Body of pancreas (tissue), 4 donors: ENCODE measurements around the gene ZDHHC17.

Source experiments
- POLR2A ChIP-seq, 3 donors: fragments of 450-650 bp; IDR thresholded peaks; one replicate each; pipeline ENCODE4 v1.6.1; 2016; ENCODE audit warnings: antibody characterized with exemption in 3 of 3, mild to moderate bottlenecking in 2 of 3
- TF ChIP-seq, protein P1 (sequence below), 7 experiments: fragments of 450-650 bp in 4 of 7; fragments of 200-600 bp in 3 of 7; sonication (generic) in 3 of 7; IDR thresholded peaks; one replicate each; pipeline ENCODE4 v1.5.1; 2016 to 2019; ENCODE audit warnings: antibody characterized with exemption in 7 of 7

DNA sequence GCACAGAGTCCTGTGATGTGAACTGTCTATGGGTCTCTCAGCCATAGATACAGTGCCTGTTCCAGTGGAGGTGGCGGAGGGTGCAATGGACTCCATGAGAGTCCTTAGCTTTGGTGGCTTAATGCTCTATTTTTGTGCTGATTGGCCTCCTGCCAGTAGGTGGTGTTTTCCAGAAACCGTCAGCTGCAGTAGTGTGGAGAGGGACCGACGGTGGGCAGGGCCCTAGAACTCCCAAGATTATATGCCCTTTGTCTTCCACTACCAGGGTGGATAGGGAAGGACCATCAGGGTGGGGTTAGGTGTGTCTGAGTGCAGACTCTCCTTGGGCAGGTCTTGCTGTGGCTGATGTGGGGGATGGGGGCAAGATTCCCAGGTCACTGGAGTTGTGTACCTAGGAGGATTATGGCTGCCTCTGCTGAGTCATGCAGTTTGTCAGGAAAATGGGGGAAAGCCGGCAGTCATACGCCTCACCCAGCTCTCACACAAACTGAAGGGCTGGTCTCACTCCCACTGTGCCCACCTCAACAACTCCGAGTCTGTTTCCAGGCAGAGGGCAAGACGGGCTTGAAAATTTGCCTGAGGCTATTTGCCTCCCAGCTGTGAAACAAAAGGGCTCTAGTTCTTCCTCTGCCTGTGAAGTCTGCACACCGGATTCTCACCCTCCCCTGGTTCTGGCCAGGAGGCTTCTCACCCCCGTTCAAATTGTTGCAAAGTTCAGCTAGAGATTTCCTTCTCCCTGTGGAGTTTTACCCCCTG is 24.9 kb upstream of the ZDHHC17 start:
- TF ChIP-seq, protein P1, sequence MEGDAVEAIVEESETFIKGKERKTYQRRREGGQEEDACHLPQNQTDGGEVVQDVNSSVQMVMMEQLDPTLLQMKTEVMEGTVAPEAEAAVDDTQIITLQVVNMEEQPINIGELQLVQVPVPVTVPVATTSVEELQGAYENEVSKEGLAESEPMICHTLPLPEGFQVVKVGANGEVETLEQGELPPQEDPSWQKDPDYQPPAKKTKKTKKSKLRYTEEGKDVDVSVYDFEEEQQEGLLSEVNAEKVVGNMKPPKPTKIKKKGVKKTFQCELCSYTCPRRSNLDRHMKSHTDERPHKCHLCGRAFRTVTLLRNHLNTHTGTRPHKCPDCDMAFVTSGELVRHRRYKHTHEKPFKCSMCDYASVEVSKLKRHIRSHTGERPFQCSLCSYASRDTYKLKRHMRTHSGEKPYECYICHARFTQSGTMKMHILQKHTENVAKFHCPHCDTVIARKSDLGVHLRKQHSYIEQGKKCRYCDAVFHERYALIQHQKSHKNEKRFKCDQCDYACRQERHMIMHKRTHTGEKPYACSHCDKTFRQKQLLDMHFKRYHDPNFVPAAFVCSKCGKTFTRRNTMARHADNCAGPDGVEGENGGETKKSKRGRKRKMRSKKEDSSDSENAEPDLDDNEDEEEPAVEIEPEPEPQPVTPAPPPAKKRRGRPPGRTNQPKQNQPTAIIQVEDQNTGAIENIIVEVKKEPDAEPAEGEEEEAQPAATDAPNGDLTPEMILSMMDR (IDR thresholded peaks at IDR 0.05), result no peak
- TF ChIP-seq POLR2A (IDR thresholded peaks at IDR 0.05), result no peak
